Panc1 (cell line): ENCODE results near the gene COMMD1. TPM values are rescaled to one million over a fixed set of nuclear protein-coding genes. Genes with fewer than 3 reads are reported as not detected.

Experiments used
- ATAC-seq: fragments of 200-7000 bp; cut with Tn5 transposase; 2 replicates; pipeline ENCODE4 v1.9.1; 2020; ENCODE audit warnings: mild to moderate bottlenecking, moderate library complexity
- BruUV-seq: library from RNA; stranded (reverse); fragments of 400-500 nt; replicated peaks from 2 replicates; lab custom pipeline; 2021; lab: Mats Ljungman, UMichigan
- CTCF ChIA-PET: fragments of 300-600 bp; sonication (Branson Sonifier 250); formaldehyde crosslinking; loops from one replicate; lab custom pipeline; 2022; ENCODE audit warnings: antibody characterized with exemption; lab: Charles Lee
- POLR2A ChIA-PET: fragments of 300-600 bp; sonication (Branson Sonifier 250); formaldehyde crosslinking; loops from one replicate; lab custom pipeline; 2022; ENCODE audit warnings: antibody characterized with exemption; lab: Charles Lee
- DNase-seq: peaks from one replicate; pipeline ENCODE4 v3.0.0-alpha.2; 2010; ENCODE audit warnings: low read depth, low spot score
- H3K27ac ChIP-seq: 2 replicates; pipeline ENCODE4 v1.5.1; 2011; ENCODE audit warnings: mild to moderate bottlenecking, low read length, inconsistent platforms
- H3K27me3 ChIP-seq: fragments of 200-500 bp; sonication (Bioruptor generic); 2 replicates; pipeline ENCODE4 v1.6.0; 2014; ENCODE audit warnings: low read length, inconsistent platforms; ENCODE audit not compliant: control insufficient read depth, insufficient read depth
- H3K36me3 ChIP-seq: fragments of 200-500 bp; sonication (Bioruptor generic); 2 replicates; pipeline ENCODE4 v1.5.1; 2014; ENCODE audit warnings: inconsistent platforms, mild to moderate bottlenecking, low read length, moderate library complexity; ENCODE audit not compliant: control insufficient read depth, insufficient read depth
- H3K4me1 ChIP-seq: 2 replicates; pipeline ENCODE4 v1.5.1; 2011; ENCODE audit warnings: inconsistent platforms, mild to moderate bottlenecking, low read length, moderate library complexity; ENCODE audit not compliant: control insufficient read depth, insufficient read depth
- H3K4me3 ChIP-seq, 2 experiments: 2 replicates each; pipeline ENCODE4 v1.5.1; 2011 to 2012; ENCODE audit warnings: low read depth in 2 of 2, low read length in 2 of 2, mild to moderate bottlenecking in 2 of 2, inconsistent platforms in 1 of 2, moderate library complexity in 1 of 2
- H3K9me3 ChIP-seq: fragments of 200-500 bp; sonication (Bioruptor generic); 2 replicates; pipeline ENCODE4 v1.5.1; 2014; ENCODE audit warnings: low read depth, mild to moderate bottlenecking, inconsistent platforms, low read length, moderate library complexity; ENCODE audit not compliant: control insufficient read depth, insufficient read depth
- CTCF ChIP-seq: fragments of 450-650 bp; IDR thresholded peaks from 2 replicates; pipeline ENCODE4 v1.5.1; 2017; ENCODE audit warnings: mild to moderate bottlenecking
- POLR2AphosphoS5 ChIP-seq: IDR thresholded peaks from 2 replicates; pipeline ENCODE4 v1.6.1; 2012; ENCODE audit warnings: mild to moderate bottlenecking, low read depth, low read length, moderate library complexity
- REST ChIP-seq, 2 experiments: IDR thresholded peaks; 2 replicates each; pipeline ENCODE4 v1.6.1; 2011 to 2012; ENCODE audit warnings: low read depth in 2 of 2, control low read depth in 1 of 2, low read length in 1 of 2, mild to moderate bottlenecking in 1 of 2, moderate library complexity in 1 of 2; ENCODE audit not compliant: insufficient read depth in 1 of 2
- SIN3A ChIP-seq: IDR thresholded peaks from 2 replicates; pipeline ENCODE4 v1.6.1; 2012; ENCODE audit warnings: low read depth, mild to moderate bottlenecking, low read length, moderate library complexity, borderline replicate concordance; ENCODE audit not compliant: insufficient read depth
- TCF7L2 ChIP-seq: IDR thresholded peaks from 2 replicates; pipeline ENCODE4 v1.6.1; 2011; ENCODE audit warnings: mild to moderate bottlenecking, low read depth, low read length, inconsistent platforms
- in situ Hi-C: cut with HindIII; loops from 2 replicates; pipeline ENCODE4 v1.10.0; 2016; ENCODE audit warnings: low sequenced_read_pairs, low pct_unique_long_range_greater_than_20kb
- intact Hi-C: fragments of 100-400 bp; cut with micrococcal nuclease; formaldehyde crosslinking; loops from one replicate; pipeline ENCODE4 v1.10.0; 2022; ENCODE audit not compliant: unreplicated experiment
- total RNA-seq: library from RNA; stranded (reverse); gene quantifications from one replicate; pipeline ENCODE4 v1.2.1, GENCODE V29; 2021; ENCODE audit not compliant: unreplicated experiment

COMMD1 gene
- total RNA-seq, 1 experiment from 2014 or later = 40.3 TPM

GRCh38 chr2:61998426-61998825 lies 93.0 kb downstream of the COMMD1 start:
- no TSS peak for BruUV-seq
- Histone ChIP-seq H3K4me1 (no peaks in the 10 kb centered on the region), H3K27ac (no peak overlapping the region), H3K36me3 (no peaks in the 10 kb centered on the region), H3K27me3 (no peaks in the 10 kb centered on the region), H3K4me3 (no peak overlapping the region), H3K9me3 (no peaks in the 10 kb centered on the region)
- no peak for DNase-seq
- in situ Hi-C loops (no loop called here), intact Hi-C loops (no loop called here)
- TF ChIP-seq CTCF (no peak), REST (IDR thresholded peaks at IDR 0.05; ENCODE audit: insufficient read depth in 1 of 2, low read depth in 2 of 2, low read length in 1 of 2) (no peak), TCF7L2 (no peak), POLR2AphosphoS5 (no peak)
- ChIA-PET CTCF (no interaction called here), POLR2A (no interaction called here)
- ATAC-seq = no peak

- Histone ChIP-seq H3K4me1 (no peaks in the 10 kb centered on the region), H3K4me3 (no peak overlapping the region), H3K27ac (no peak overlapping the region), H3K27me3 (no peaks in the 10 kb centered on the region), H3K9me3 (no peaks in the 10 kb centered on the region), H3K36me3 (no peaks in the 10 kb centered on the region)
- no peak for ATAC-seq
- POLR2A ChIA-PET = no interaction called here
- no peak for DNase-seq
- intact Hi-C loops = no loop called here
- CTCF ChIA-PET = no interaction called here
- no TSS peak for BruUV-seq
- in situ Hi-C loops = no loop called here
- TF ChIP-seq POLR2AphosphoS5 = no peak
- TF ChIP-seq SIN3A = no peak
- TF ChIP-seq CTCF = no peak
- TF ChIP-seq TCF7L2 = no peak
- no peak for TF ChIP-seq REST (IDR thresholded peaks at IDR 0.05; ENCODE audit: insufficient read depth in 1 of 2, low read depth in 2 of 2, low read length in 1 of 2)
Measured at GRCh38 chr2:62000538-62000937, 95.1 kb downstream of the COMMD1 start.
